ENCODE measurements around the gene PRM2.

The PRM2 gene

GRCh38 chr16:11307639-11308492, 31.6 kb upstream of the PRM2 start:
- no peak overlapping the region for H3K4me3 ChIP-seq (ENCODE audit: control insufficient read depth, low read depth, low read length)
- no peak for TF ChIP-seq CTCF (conservative IDR thresholded peaks at IDR 0.05; ENCODE audit: control insufficient read depth, insufficient read depth, low read depth, low read length)
- no peak for DNase-seq (ENCODE audit: low read depth)

GRCh38 chr16:11306997-11307638, 30.8 kb upstream of the PRM2 start:
- TF ChIP-seq CTCF (conservative IDR thresholded peaks at IDR 0.05; ENCODE audit: control insufficient read depth, insufficient read depth, low read depth, low read length), result no peak
- no peak overlapping the region for H3K4me3 ChIP-seq (ENCODE audit: control insufficient read depth, low read depth, low read length)
- DNase-seq (ENCODE audit: low read depth), result no peak

GRCh38 chr16:11306381-11306780, 30.1 kb upstream of the PRM2 start:
- H3K4me3 ChIP-seq (ENCODE audit: control insufficient read depth, low read depth, low read length), result no peak overlapping the region
- no peak for DNase-seq (ENCODE audit: low read depth)
- no peak for TF ChIP-seq CTCF (conservative IDR thresholded peaks at IDR 0.05; ENCODE audit: control insufficient read depth, insufficient read depth, low read depth, low read length)

- no peak for TF ChIP-seq CTCF (conservative IDR thresholded peaks at IDR 0.05; ENCODE audit: control insufficient read depth, insufficient read depth, low read depth, low read length)
- DNase-seq (ENCODE audit: low read depth), result no peak
- H3K4me3 ChIP-seq (ENCODE audit: control insufficient read depth, low read depth, low read length), result no peak overlapping the region
These were observed 27.3 kb upstream of the PRM2 start for GRCh38 chr16:11303405-11304138.

- DNase-seq (ENCODE audit: low read depth), result no peak
- TF ChIP-seq CTCF (conservative IDR thresholded peaks at IDR 0.05; ENCODE audit: control insufficient read depth, insufficient read depth, low read depth, low read length), result no peak
- H3K4me3 ChIP-seq (ENCODE audit: control insufficient read depth, low read depth, low read length), result no peak overlapping the region
These were observed 26.7 kb upstream of the PRM2 start for GRCh38 chr16:11302977-11303376.

- DNase-seq (ENCODE audit: low read depth), result no peak
- no peak overlapping the region for H3K4me3 ChIP-seq (ENCODE audit: control insufficient read depth, low read depth, low read length)
- TF ChIP-seq CTCF (conservative IDR thresholded peaks at IDR 0.05; ENCODE audit: control insufficient read depth, insufficient read depth, low read depth, low read length), result no peak
These were observed 25.6 kb upstream of the PRM2 start for GRCh38 chr16:11301645-11302501.

Measured in fibroblast of mammary gland (primary cell).